Raji (cell line): ENCODE data around the gene ZBTB39.

ENCODE experiments used
- POLR2A ChIP-seq: IDR thresholded peaks from 2 replicates; pipeline ENCODE4 v1.6.1; 2011; ENCODE audit warnings: low read depth, low read length, control low read depth; ENCODE audit not compliant: insufficient read depth

Gene ZBTB39

DNA sequence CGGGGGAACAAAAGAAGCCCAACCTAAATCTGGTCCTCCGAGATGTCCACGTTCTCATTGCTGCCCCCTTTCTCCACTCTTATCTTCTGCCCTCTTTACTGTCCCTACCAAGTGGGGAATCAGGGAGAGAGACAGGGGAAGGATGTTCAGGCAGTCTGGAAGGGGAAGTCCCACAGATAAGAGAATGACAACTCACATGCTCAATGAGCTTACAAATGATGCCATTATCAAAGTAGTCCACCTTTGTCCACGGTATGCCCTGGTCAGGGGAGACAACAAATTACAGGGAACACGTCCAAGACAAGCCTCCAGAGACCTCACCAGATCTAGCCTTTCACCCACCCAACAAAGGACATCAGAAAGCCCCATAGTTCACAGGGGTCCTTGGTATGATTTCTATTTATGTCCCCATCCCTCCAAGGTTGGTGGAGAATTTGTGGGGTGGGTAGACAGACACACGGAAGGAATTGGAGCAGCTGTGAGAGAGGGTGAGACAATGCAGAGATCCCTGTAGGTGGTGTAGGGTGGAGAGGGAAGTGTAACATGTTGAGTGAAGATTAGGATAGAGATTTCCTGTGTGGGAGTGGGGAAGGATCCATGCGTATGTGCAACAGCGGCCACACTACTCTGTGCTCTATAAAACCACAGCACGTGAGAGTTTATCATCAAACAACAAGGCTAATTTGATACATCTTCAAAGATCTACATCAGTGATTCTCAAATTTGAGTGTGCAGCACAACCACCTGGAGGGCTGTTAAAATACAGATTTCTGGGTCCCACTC is 32.9 kb upstream of the ZBTB39 start:
- TF ChIP-seq POLR2A, result no peak

GRCh38 chr12:57037264-57037663 is 30.9 kb upstream of the ZBTB39 start:
- TF ChIP-seq POLR2A, result no peak

DNA sequence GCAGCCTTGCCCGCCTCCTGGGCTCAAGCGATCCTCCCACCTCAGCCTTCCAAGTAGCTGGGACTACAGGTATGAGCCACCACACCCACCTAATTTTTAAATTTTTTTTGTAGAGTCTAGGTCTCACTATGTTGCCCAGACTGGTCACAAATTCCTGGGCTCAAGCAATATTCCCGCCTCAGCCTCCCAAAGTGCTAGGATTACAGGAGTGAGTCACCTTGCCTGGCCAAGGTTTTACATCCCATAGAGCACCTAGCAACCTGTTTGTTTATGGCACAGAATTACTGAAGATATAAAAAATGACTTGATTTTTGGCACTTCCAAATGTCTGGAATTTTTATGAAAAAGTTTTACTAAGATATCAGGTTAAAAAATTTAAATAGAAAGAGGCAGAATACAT is 27.1 kb upstream of the ZBTB39 start:
- TF ChIP-seq POLR2A, result no peak

GRCh38 chr12:57031789-57032188 is 25.4 kb upstream of the ZBTB39 start:
- TF ChIP-seq POLR2A, result no peak

- no peak for TF ChIP-seq POLR2A
Measured at GRCh38 chr12:57031138-57031725, 24.9 kb upstream of the ZBTB39 start.

DNA sequence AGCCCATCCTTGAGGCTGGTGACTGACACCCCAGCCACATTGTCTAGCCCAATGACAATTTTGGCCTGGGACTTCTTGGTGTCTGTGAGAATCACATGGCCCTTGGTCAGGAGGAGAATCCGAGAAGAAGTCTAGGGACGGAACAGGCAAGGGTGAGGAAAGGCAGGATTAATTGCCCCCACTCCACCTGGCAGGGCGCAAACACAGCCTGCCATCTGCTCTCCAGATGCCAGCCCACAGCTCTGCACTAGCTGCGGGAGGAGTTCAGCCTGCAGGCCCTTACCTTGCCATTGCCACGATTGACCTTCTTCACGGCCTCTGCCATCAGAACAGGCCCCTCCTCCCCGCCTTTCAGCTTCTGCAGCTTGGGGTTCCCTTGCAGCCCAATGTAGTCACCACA is 23.1 kb upstream of the ZBTB39 start:
- TF ChIP-seq POLR2A, result no peak

DNA sequence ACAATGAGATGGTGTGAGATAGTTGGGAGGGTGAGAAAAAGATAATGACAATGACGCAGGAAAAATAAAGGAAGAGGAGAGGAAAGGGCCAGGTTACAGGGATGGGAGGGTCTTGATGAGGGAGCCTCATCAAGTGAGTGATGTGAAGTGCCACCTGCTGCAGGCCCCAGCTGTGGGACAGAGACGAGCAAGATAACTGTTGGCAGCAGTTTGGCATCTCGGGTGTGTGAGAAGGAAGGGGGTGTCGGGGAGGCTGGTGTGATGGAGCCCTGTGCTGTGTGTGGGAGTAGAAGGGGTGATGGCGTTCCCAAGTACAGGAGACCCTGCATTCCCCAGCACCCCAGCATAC is 21.4 kb upstream of the ZBTB39 start:
- TF ChIP-seq POLR2A, result no peak

- no peak for TF ChIP-seq POLR2A
Measured at GRCh38 chr12:57027011-57027804, 20.9 kb upstream of the ZBTB39 start.

DNA sequence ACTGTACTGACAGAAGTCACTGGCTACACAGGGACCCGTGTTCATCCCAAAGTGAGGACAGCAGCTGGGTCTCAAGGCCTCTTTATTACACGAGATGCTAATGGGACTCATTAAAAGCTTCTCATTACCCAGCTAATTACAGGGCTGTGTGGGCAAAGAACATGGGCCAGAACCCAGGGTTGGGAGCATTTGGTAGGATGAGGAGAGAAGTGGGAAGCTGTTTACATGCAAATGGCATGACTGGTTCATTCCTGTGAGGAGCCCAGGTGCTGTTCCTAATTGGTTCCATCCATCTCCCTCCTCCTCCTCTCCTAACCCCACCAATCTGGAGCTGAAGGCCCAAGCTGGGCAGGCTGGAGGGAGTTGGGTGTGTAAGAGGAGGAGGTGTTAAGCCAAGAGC is 18.9 kb upstream of the ZBTB39 start:
- no peak for TF ChIP-seq POLR2A

DNA sequence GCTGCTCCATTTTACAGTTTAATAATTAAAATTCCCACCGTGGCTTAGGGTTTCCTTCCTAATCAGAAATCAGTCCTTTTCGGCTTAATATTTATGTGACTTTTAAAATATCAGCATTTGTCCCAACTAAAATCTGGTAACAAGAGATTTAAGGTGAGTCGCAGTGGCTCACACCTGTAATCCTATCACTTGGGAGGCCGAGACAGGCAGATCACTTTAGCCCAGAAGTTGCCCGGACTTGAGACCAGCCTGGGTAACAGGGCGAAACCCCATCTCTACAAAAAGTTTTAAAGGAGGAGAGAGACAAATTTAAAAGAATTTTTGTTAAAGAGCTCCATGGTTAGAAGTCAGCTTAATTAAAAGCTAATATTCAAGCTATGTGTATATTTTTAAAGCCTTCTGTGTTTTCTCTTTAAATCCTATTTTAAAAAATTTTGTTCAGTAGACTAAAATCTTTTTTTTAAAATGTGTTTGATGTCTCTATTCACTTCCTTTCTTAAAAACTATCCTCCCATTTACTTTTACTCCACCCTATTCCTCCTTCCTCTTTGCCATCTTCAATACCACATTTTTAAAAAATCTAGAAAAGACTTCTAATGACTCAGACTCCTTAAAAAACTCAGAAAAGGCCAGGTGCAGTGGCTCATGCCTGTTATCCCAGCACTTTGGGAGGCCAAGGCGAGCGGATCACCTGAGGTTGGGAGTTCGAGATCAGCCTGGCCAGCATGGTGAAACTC is 13.8 kb upstream of the ZBTB39 start:
- TF ChIP-seq POLR2A, result no peak

DNA sequence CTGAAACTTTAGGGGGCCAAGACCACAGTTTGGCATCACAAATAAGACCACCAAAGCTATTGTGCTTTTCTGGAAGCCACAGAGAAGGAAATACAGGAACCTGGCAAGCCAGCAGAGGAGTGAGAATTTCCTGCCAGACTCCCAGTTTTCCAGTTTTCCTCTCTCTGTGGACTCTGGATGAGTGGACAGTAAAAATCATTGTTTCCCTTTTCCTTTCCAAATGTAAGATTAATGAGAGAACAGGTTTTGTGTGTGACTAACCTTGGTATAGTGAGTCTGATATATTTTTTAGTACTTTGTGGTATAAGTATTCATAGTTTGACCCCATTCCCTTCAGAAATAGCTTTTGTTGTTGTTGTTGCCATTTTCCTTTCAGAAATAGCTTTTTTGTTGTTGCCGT is 12.6 kb upstream of the ZBTB39 start:
- no peak for TF ChIP-seq POLR2A

GRCh38 chr12:57016348-57016747 is 10.0 kb upstream of the ZBTB39 start, which contains the start of gene TAC3:
Gene TAC3 (minus strand): TSS chr12:57016529. CDS start chr12:57015797, 732 bp downstream.
- no peak for TF ChIP-seq POLR2A

GRCh38 chr12:57012600-57013465 is 6.5 kb upstream of the ZBTB39 start:
- no peak for TF ChIP-seq POLR2A
